ENCODE results near the gene POU6F1. TPM values are rescaled to one million over a fixed set of nuclear protein-coding genes. Genes with fewer than 3 reads are reported as not detected.

Gene POU6F1
- total and polyA plus RNA-seq, 2 of the 8 experiments (the other 6 are each of a cell fraction or from before 2014, with no cell fraction given) = 5.6 to 8.7 TPM

GRCh38 chr12:51172515-51173431, 45.1 kb downstream of the POU6F1 start, which contains the start of gene TFCP2 (continued):
- TF ChIP-seq SAP30 (IDR thresholded peaks at IDR 0.05; ENCODE audit: insufficient read depth, insufficient replicate concordance, low read length) (peak; percentile 72), KDM5A (IDR thresholded peaks at IDR 0.05; ENCODE audit: low read length) (no peak), NANOG (IDR thresholded peaks at IDR 0.05; ENCODE audit: insufficient read depth, low read depth, low read length, poor library complexity, severe bottlenecking) (no peak), CTBP2 (IDR thresholded peaks at IDR 0.05; ENCODE audit: borderline replicate concordance, insufficient read depth, insufficient read length, low read length) (peak; percentile 65), TAF7 (optimal IDR thresholded peaks at IDR 0.05; ENCODE audit: borderline replicate concordance, low read depth, low read length) (peak; percentile 44), CHD1 (IDR thresholded peaks at IDR 0.05; ENCODE audit: low read depth, low read length) (no peak), FOSL1 (IDR thresholded peaks at IDR 0.05; ENCODE audit: insufficient read depth, low read depth, low read length) (no peak), CBX8 (IDR thresholded peaks at IDR 0.05; ENCODE audit: borderline replicate concordance, low read depth, low read length) (no peak), HDAC2 (IDR thresholded peaks at IDR 0.05; ENCODE audit: borderline replicate concordance in 1 of 2, low read depth in 2 of 2, low read length in 2 of 2) (no peak)

Data from H1 (cell line).